SK-N-SH treated with all-trans-retinoic acid at 6 μM for 48 hours (cell line): ENCODE results near the gene SMKR1.

Experiments
- ZFP3 ChIP-seq: fragments of 250-450 bp; sonication (Bioruptor Pico); IDR thresholded peaks from 2 replicates; pipeline ENCODE4 v1.5.0; 2020; ENCODE audit warnings: mild to moderate bottlenecking, moderate library complexity
- TF ChIP-seq, protein P1 (sequence below): fragments of 250-450 bp; sonication (Bioruptor Pico); IDR thresholded peaks from 2 replicates; pipeline ENCODE4 v1.5.1; 2020; ENCODE audit warnings: low read depth, mild to moderate bottlenecking, moderate library complexity

DNA sequence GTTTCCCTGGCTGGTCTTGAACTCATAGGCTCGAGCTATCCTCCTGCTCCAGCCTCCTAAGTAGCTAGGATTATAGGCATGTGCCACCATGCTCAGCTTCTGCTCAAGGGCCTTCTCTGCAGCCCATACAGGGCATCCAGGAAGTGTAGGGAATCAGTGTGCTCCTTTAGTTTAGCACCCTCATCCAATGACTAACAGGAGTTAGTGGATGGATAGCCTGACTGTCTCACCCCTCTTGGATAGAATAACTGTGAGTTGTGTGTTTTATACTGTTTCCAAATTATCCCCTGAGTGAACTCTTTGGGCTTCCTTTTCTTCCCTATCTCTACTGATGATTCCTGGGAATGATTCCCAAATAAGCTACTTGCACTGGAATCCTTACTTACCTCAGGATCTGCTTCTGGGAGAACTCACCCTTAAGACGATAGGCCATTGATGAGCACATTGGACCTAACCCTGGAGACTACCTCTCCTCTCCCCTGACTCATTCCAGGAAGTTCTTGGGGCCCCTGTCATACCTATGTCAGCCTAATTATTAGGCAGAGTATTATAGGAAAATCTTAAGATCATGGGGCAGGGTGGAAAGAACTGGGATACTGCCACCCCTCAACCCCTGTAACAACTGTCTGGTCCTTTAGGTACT is 49.6 kb upstream of the SMKR1 start:
- TF ChIP-seq, protein P1, sequence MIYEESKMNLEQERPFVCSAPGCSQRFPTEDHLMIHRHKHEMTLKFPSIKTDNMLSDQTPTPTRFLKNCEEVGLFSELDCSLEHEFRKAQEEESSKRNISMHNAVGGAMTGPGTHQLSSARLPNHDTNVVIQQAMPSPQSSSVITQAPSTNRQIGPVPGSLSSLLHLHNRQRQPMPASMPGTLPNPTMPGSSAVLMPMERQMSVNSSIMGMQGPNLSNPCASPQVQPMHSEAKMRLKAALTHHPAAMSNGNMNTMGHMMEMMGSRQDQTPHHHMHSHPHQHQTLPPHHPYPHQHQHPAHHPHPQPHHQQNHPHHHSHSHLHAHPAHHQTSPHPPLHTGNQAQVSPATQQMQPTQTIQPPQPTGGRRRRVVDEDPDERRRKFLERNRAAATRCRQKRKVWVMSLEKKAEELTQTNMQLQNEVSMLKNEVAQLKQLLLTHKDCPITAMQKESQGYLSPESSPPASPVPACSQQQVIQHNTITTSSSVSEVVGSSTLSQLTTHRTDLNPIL (CRISPR knock-in tag) = no peak
- TF ChIP-seq ZFP3 (CRISPR knock-in tag) = no peak
